ENCODE results near the gene PSTPIP2.

The PSTPIP2 gene

DNA sequence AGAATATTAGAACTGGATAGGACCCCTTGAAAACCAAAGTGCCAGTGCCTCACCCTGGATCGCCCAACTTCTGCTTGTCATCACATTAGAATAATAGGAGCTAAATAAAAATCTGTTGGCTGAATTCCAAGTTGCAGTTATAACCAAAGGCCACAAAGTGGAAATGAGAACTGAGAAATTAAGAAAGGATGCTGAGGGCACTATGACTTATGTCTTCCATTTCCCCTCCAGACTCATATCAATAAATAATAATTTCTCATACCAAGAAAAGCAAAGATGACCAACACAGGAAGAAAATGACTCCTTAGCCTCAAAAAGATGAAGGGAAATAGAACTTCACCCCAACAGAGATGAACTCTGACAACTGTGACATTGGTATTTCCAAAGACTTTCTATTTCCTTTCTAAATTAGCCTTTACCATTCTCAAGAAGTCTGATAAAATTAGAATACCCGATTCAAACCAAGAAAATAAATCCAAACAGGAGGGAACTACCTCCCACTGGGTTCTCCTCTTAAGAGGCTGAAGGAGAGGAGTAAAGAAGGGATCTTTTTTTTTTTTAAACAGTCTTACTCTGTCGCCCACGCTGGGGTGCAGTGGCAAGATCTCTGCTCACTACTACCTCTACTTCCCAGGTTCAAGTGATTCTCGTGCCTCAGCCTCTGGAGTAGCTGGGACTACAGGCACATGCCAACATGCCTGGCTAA, 58.4 kb downstream of the PSTPIP2 start:
- TF ChIP-seq CTCF (IDR thresholded peaks at IDR 0.05; ENCODE audit: low read depth, low read length, missing control alignments) = no peak
- no peak overlapping the region for H3K4me3 ChIP-seq (ENCODE audit: low read depth, low read length)
- DNase-seq (ENCODE audit: low read depth) = peak; percentile 10

GRCh38 chr18:46010676-46011075, 61.4 kb downstream of the PSTPIP2 start:
- no peak for DNase-seq (ENCODE audit: low read depth)
- TF ChIP-seq CTCF (IDR thresholded peaks at IDR 0.05; ENCODE audit: low read depth, low read length, missing control alignments) = no peak

GRCh38 chr18:46010050-46010449, 62.0 kb downstream of the PSTPIP2 start:
- no peak overlapping the region for H3K4me3 ChIP-seq (ENCODE audit: low read depth, low read length)
- no peak for DNase-seq (ENCODE audit: low read depth)
- no peak for TF ChIP-seq CTCF (IDR thresholded peaks at IDR 0.05; ENCODE audit: low read depth, low read length, missing control alignments)

More at GRCh38 chr18:46010676-46011075, 61.4 kb downstream of the PSTPIP2 start:
- H3K4me3 ChIP-seq (ENCODE audit: low read depth, low read length) = no peak overlapping the region

- H3K4me3 ChIP-seq (ENCODE audit: low read depth, low read length) = no peak overlapping the region
- no peak for TF ChIP-seq CTCF (IDR thresholded peaks at IDR 0.05; ENCODE audit: low read depth, low read length, missing control alignments)
- DNase-seq (ENCODE audit: low read depth) = no peak
Measured at GRCh38 chr18:46009125-46009840, 62.8 kb downstream of the PSTPIP2 start.

DNA sequence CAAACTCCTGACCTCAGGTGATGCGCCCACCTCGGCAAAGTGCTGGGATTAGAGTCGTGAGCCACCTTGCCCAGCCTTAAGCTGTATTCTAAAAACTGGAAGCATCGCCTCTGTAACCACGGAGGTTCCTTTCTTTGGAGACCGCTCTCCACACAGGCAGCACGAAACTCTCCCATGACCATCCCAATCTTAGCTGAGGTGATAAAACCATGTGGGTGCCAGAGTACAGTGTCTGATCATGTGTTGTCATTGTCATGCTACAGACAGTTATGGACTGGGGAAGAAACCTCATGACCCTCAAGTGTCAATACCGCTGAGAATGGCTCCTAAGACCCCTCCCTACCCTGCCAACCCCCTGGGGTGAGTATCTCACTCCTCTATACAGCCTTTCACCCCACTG, 63.5 kb downstream of the PSTPIP2 start:
- no peak for TF ChIP-seq CTCF (IDR thresholded peaks at IDR 0.05; ENCODE audit: low read depth, low read length, missing control alignments)
- H3K4me3 ChIP-seq (ENCODE audit: low read depth, low read length) = no peak overlapping the region
- no peak for DNase-seq (ENCODE audit: low read depth)

DNA sequence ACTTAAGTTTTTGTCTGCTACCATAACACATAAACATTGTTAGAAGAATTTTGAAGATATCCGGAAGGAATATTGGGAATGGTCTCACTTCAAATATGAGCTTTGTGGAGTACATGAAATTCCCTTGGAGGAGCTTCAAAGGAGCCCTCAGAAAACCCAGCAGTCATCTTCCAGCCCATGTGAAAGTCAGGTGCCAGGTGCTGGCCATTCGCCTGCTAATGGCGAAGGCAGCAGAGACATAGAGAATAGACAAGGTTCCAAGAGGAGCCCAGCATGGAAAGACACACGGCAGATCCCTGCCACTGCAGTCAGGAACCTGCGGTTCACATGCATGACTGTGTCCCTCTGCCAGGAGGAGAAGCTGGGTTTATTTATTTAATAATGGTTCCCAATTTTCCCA, 64.9 kb downstream of the PSTPIP2 start:
- TF ChIP-seq CTCF (IDR thresholded peaks at IDR 0.05; ENCODE audit: low read depth, low read length, missing control alignments) = no peak
- DNase-seq (ENCODE audit: low read depth) = no peak
- H3K4me3 ChIP-seq (ENCODE audit: low read depth, low read length) = no peak overlapping the region

Measured in GM12864 (cell line).